ENCODE data around the gene ROCK2. TPM values are rescaled to one million over a fixed set of nuclear protein-coding genes. Genes with fewer than 3 reads are reported as not detected.

ROCK2 gene
- total and polyA plus RNA-seq, 4 donors, result 21.3 to 68.3 (median 36.7) TPM

GRCh38 chr2:11343650-11344341, 640 bp downstream of the ROCK2 start:
- Histone ChIP-seq H3K9me3 (ENCODE audit: control insufficient read depth, insufficient read depth, low read length) (no peaks in the 10 kb centered on the region), H3K36me3 (ENCODE audit: control insufficient read depth, insufficient read depth, low read length) (no peaks in the 10 kb centered on the region), H3K4me3 (ENCODE audit: low read depth, low read length) (peak overlapping the region; percentile 92), H3K27me3 (ENCODE audit: control insufficient read depth, insufficient read depth, low read length) (no peaks in the 10 kb centered on the region), H3K27ac (ENCODE audit: low read depth, low read length) (peak overlapping the region; percentile 91), H3K4me1 (ENCODE audit: control insufficient read depth, insufficient read depth, low read length) (peaks cover 12% of the 10 kb centered on the region)
- 0% methylated on average over 53 of the region's 55 CpGs for WGBS (ENCODE audit: insufficient coverage)
- DNase-seq (ENCODE audit: low read depth in 4 of 6, low spot score in 6 of 6), result peak in 3 of 6 donors; percentile 44 to 70 (median 68)

- Histone ChIP-seq H3K4me1 (ENCODE audit: control insufficient read depth, insufficient read depth, low read length) (peaks cover 9% of the 10 kb centered on the region), H3K9me3 (ENCODE audit: control insufficient read depth, insufficient read depth, low read length) (no peaks in the 10 kb centered on the region), H3K27ac (ENCODE audit: low read depth, low read length) (peak overlapping the region; percentile 91), H3K27me3 (ENCODE audit: control insufficient read depth, insufficient read depth, low read length) (no peaks in the 10 kb centered on the region), H3K4me3 (ENCODE audit: low read depth, low read length) (peak overlapping the region; percentile 92), H3K36me3 (ENCODE audit: control insufficient read depth, insufficient read depth, low read length) (no peaks in the 10 kb centered on the region)
- no peak for DNase-seq (ENCODE audit: low read depth in 4 of 6, low spot score in 6 of 6)
- WGBS (ENCODE audit: insufficient coverage), result 0% methylated on average over 1 of the region's 7 CpGs
These were observed 1.1 kb downstream of the ROCK2 start for GRCh38 chr2:11343368-11343649.

GRCh38 chr2:11342551-11343367, 1.7 kb downstream of the ROCK2 start:
- H3K9me3 ChIP-seq (ENCODE audit: control insufficient read depth, insufficient read depth, low read length), result no peaks in the 10 kb centered on the region
- H3K4me3 ChIP-seq (ENCODE audit: low read depth, low read length), result peak overlapping the region; percentile 92
- no peaks in the 10 kb centered on the region for H3K36me3 ChIP-seq (ENCODE audit: control insufficient read depth, insufficient read depth, low read length)
- peak overlapping the region; percentile 91 for H3K27ac ChIP-seq (ENCODE audit: low read depth, low read length)
- peak in 2 of 6 donors; percentile 40 for DNase-seq (ENCODE audit: low read depth in 4 of 6, low spot score in 6 of 6)
- WGBS (ENCODE audit: insufficient coverage), result 7% methylated on average over 6 of the region's 14 CpGs
- H3K4me1 ChIP-seq (ENCODE audit: control insufficient read depth, insufficient read depth, low read length), result peaks cover 6% of the 10 kb centered on the region
- no peaks in the 10 kb centered on the region for H3K27me3 ChIP-seq (ENCODE audit: control insufficient read depth, insufficient read depth, low read length)

- Histone ChIP-seq H3K27ac (ENCODE audit: low read depth, low read length) (no peak overlapping the region), H3K36me3 (ENCODE audit: control insufficient read depth, insufficient read depth, low read length) (no peaks in the 10 kb centered on the region), H3K9me3 (ENCODE audit: control insufficient read depth, insufficient read depth, low read length) (peaks cover 2% of the 10 kb centered on the region), H3K4me1 (ENCODE audit: control insufficient read depth, insufficient read depth, low read length) (peaks cover 6% of the 10 kb centered on the region), H3K27me3 (ENCODE audit: control insufficient read depth, insufficient read depth, low read length) (no peaks in the 10 kb centered on the region), H3K4me3 (ENCODE audit: low read depth, low read length) (no peak overlapping the region)
- no peak for DNase-seq (ENCODE audit: low read depth in 4 of 6, low spot score in 6 of 6)
- no CpG with 5 or more reads among the region's 2 CpGs for WGBS (ENCODE audit: insufficient coverage)
These were observed 3.7 kb downstream of the ROCK2 start for GRCh38 chr2:11340717-11341116.

- no peaks in the 10 kb centered on the region for H3K4me1 ChIP-seq (ENCODE audit: control insufficient read depth, insufficient read depth, low read length)
- no peak for DNase-seq (ENCODE audit: low read depth in 4 of 6, low spot score in 6 of 6)
These were observed 4.8 kb downstream of the ROCK2 start for GRCh38 chr2:11339508-11340083.

GRCh38 chr2:11338580-11338979, 5.9 kb downstream of the ROCK2 start:
- H3K9me3 ChIP-seq (ENCODE audit: control insufficient read depth, insufficient read depth, low read length), result peaks cover 2% of the 10 kb centered on the region
- 93% methylated on average over 2 of the region's 5 CpGs for WGBS (ENCODE audit: insufficient coverage)
- no peaks in the 10 kb centered on the region for H3K27me3 ChIP-seq (ENCODE audit: control insufficient read depth, insufficient read depth, low read length)
- no peaks in the 10 kb centered on the region for H3K36me3 ChIP-seq (ENCODE audit: control insufficient read depth, insufficient read depth, low read length)
- no peaks in the 10 kb centered on the region for H3K4me1 ChIP-seq (ENCODE audit: control insufficient read depth, insufficient read depth, low read length)
- no peak overlapping the region for H3K4me3 ChIP-seq (ENCODE audit: low read depth, low read length)
- H3K27ac ChIP-seq (ENCODE audit: low read depth, low read length), result no peak overlapping the region
- DNase-seq (ENCODE audit: low read depth in 4 of 6, low spot score in 6 of 6), result no peak

More at GRCh38 chr2:11339508-11340083, 4.8 kb downstream of the ROCK2 start:
- no peaks in the 10 kb centered on the region for H3K27me3 ChIP-seq (ENCODE audit: control insufficient read depth, insufficient read depth, low read length)
- H3K36me3 ChIP-seq (ENCODE audit: control insufficient read depth, insufficient read depth, low read length), result no peaks in the 10 kb centered on the region
- H3K9me3 ChIP-seq (ENCODE audit: control insufficient read depth, insufficient read depth, low read length), result peaks cover 2% of the 10 kb centered on the region
- no CpG with 5 or more reads among the region's 6 CpGs for WGBS (ENCODE audit: insufficient coverage)
- no peak overlapping the region for H3K4me3 ChIP-seq (ENCODE audit: low read depth, low read length)
- H3K27ac ChIP-seq (ENCODE audit: low read depth, low read length), result no peak overlapping the region

- no peak for DNase-seq (ENCODE audit: low read depth in 4 of 6, low spot score in 6 of 6)
- Histone ChIP-seq H3K4me3 (ENCODE audit: low read depth, low read length) (no peak overlapping the region), H3K27me3 (ENCODE audit: control insufficient read depth, insufficient read depth, low read length) (no peaks in the 10 kb centered on the region), H3K27ac (ENCODE audit: low read depth, low read length) (no peak overlapping the region), H3K36me3 (ENCODE audit: control insufficient read depth, insufficient read depth, low read length) (no peaks in the 10 kb centered on the region), H3K9me3 (ENCODE audit: control insufficient read depth, insufficient read depth, low read length) (peaks cover 2% of the 10 kb centered on the region), H3K4me1 (ENCODE audit: control insufficient read depth, insufficient read depth, low read length) (no peaks in the 10 kb centered on the region)
- no CpG with 5 or more reads among the region's 2 CpGs for WGBS (ENCODE audit: insufficient coverage)
These were observed 6.5 kb downstream of the ROCK2 start for GRCh38 chr2:11337909-11338308.

- DNase-seq (ENCODE audit: low read depth in 4 of 6, low spot score in 6 of 6), result no peak
- H3K27me3 ChIP-seq (ENCODE audit: control insufficient read depth, insufficient read depth, low read length), result no peaks in the 10 kb centered on the region
- no peaks in the 10 kb centered on the region for H3K4me1 ChIP-seq (ENCODE audit: control insufficient read depth, insufficient read depth, low read length)
- 100% methylated on average over 1 of the region's 1 CpG for WGBS (ENCODE audit: insufficient coverage)
- H3K9me3 ChIP-seq (ENCODE audit: control insufficient read depth, insufficient read depth, low read length), result peaks cover 4% of the 10 kb centered on the region
- H3K4me3 ChIP-seq (ENCODE audit: low read depth, low read length), result no peak overlapping the region
- H3K27ac ChIP-seq (ENCODE audit: low read depth, low read length), result no peak overlapping the region
- H3K36me3 ChIP-seq (ENCODE audit: control insufficient read depth, insufficient read depth, low read length), result no peaks in the 10 kb centered on the region
These were observed 8.2 kb downstream of the ROCK2 start for GRCh38 chr2:11336189-11336588.

- H3K9me3 ChIP-seq (ENCODE audit: control insufficient read depth, insufficient read depth, low read length), result peaks cover 4% of the 10 kb centered on the region
- no peaks in the 10 kb centered on the region for H3K27me3 ChIP-seq (ENCODE audit: control insufficient read depth, insufficient read depth, low read length)
- H3K4me1 ChIP-seq (ENCODE audit: control insufficient read depth, insufficient read depth, low read length), result no peaks in the 10 kb centered on the region
- H3K4me3 ChIP-seq (ENCODE audit: low read depth, low read length), result no peak overlapping the region
- no peaks in the 10 kb centered on the region for H3K36me3 ChIP-seq (ENCODE audit: control insufficient read depth, insufficient read depth, low read length)
- WGBS (ENCODE audit: insufficient coverage), result no CpG with 5 or more reads among the region's 2 CpGs
- no peak overlapping the region for H3K27ac ChIP-seq (ENCODE audit: low read depth, low read length)
- no peak for DNase-seq (ENCODE audit: low read depth in 4 of 6, low spot score in 6 of 6)
These were observed 10.8 kb downstream of the ROCK2 start for GRCh38 chr2:11333427-11334183.
